ENCODE measurements around the gene MED25. TPM values are rescaled to one million over a fixed set of nuclear protein-coding genes. Genes with fewer than 3 reads are reported as not detected.

Gene MED25
- total RNA-seq (2012; rRNA removed) (4.7 and 5.3 TPM in 2 replicates), polyA plus RNA-seq (2012; rRNA removed) (37.0 and 38.5 TPM in 2 replicates), Bru-seq, nascent RNA (percentile 59 among the genes with signal in this experiment), BruChase-seq, experiment 1, labeled RNA remaining after a 6-hour chase (percentile 75 among the genes with signal in this experiment), BruChase-seq, experiment 2, labeled RNA remaining after a 2-hour chase (percentile 74 among the genes with signal in this experiment)
- 20.7 and 33.0 TPM in 2 replicates for polyA plus RNA-seq (2012; cell fraction: cytosol; rRNA removed)
- polyA plus RNA-seq (2012; cell fraction: nucleus; rRNA removed; ENCODE audit: low replicate concordance): 77.0 and 95.3 TPM in 2 replicates
- long read RNA-seq, partial matches to known transcripts: 18 of 25 reads
- long read RNA-seq, other reads (novel, unspliced or antisense): 5 of 25 reads

DNA sequence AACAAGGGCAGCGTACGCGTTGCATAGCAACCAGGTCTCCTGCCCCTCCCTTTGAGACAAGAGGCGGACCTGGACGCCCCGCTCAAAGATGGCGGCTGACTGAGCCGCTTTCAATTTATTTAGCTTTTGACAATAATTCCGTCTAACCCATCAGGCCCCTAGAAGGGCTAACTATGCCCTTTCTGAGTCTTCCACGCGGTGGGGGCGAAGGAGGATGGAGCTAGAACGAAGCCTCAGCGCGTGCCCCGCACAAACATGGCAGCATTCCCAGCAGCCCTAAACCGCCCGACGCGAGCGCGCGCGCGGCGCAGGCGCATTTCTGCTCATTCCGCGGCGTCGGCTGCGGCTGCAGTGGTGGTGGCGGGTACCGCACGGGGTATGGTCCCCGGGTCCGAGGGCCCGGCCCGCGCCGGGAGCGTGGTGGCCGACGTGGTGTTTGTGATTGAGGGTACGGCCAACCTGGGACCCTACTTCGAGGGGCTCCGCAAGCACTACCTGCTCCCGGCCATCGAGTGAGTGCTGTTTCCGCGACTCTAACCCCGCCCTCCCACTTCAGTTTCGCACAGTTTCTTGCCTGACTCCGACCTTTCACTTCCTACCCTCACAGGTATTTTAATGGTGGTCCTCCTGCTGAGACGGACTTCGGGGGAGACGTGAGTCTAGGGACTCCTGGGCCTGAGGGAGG, at the start of gene MED25:
Gene MED25 (plus strand): TSS at position 326 of the 685 bp plus-strand sequence. CDS start 53 bp downstream, at position 379.
- H2AK5ac ChIP-seq (ENCODE audit: low read depth, low read length): peak within 1 kb of the TSS; percentile 87
- H3K4me2 ChIP-seq (ENCODE audit: low read depth, low read length): peak within 1 kb of the TSS; percentile 65
- peak within 1 kb of the TSS; percentile 96 for H3K4ac ChIP-seq (ENCODE audit: low read depth, low read length)
- peaks cover 2% of the 10 kb centered on the region for H3K36me3 ChIP-seq (ENCODE audit: control insufficient read depth, insufficient read depth, low read length)
- DNase-seq: peak; percentile 76
- H3K14ac ChIP-seq (replicated peaks; ENCODE audit: low read depth, low read length): peak within 1 kb of the TSS; percentile 98
- intact Hi-C loops (cut with micrococcal nuclease) (loop anchor here (2.0 to 10.0 kb wide), 2 partner anchors 31 to 103 kb away; no protein-coding TSS in a partner anchor), dilution Hi-C loops (cut with HindIII; ENCODE audit: low sequenced_read_pairs, unreplicated experiment) (no loop called here), in situ Hi-C loops (cut with MboI; ENCODE audit: low sequenced_read_pairs) (no loop called here)
- H3K9me3 ChIP-seq (ENCODE audit: control insufficient read depth, insufficient read depth, low read length): no peaks in the 10 kb centered on the region
- H4K91ac ChIP-seq (ENCODE audit: insufficient read depth, low read depth, low read length): peak within 1 kb of the TSS; percentile 96
- peaks cover 15 to 37% of the 10 kb centered on the region in 2 experiments for H3K79me1 ChIP-seq (ENCODE audit: low read depth in 1 of 2, low read length in 2 of 2)
- H3K27me3 ChIP-seq (ENCODE audit: control insufficient read depth, insufficient read depth, low read length): no peaks in the 10 kb centered on the region
- H3K18ac ChIP-seq (ENCODE audit: low read depth, low read length): peak within 1 kb of the TSS; percentile 93
- ChIA-PET POLR2A (ENCODE audit: unreplicated experiment) (no interaction called here), CTCF (no interaction called here)
- H2AFZ ChIP-seq (replicated peaks; ENCODE audit: low read length, poor library complexity): peak within 1 kb of the TSS; percentile 99
- H3K9ac ChIP-seq (ENCODE audit: low read depth, low read length): peak within 1 kb of the TSS; percentile 86
- H3K27ac ChIP-seq (ENCODE audit: insufficient read depth, low read length): peak within 1 kb of the TSS; percentile 84
- peak within 1 kb of the TSS; percentile 92; the same call in 1 of the 2 replicates for H2BK20ac ChIP-seq (ENCODE audit: low read depth, low read length)
- peak within 1 kb of the TSS; percentile 95 for H3K23ac ChIP-seq (ENCODE audit: low read depth, low read length)
- peak; percentile 76 for ATAC-seq (ENCODE audit: low read depth)
- no TSS peak for BruUV-seq (replicated peaks)
- 0 out of 2 replicates have a peak, but pooled peaks cover 7% of the 10 kb centered on the region for H4K20me1 ChIP-seq (ENCODE audit: insufficient read depth, low read length)
- H4K8ac ChIP-seq (ENCODE audit: low read depth in 2 of 2, low read length in 2 of 2): peak within 1 kb of the TSS; percentile 54 to 99
- H4K5ac ChIP-seq (ENCODE audit: low read depth, low read length): peak within 1 kb of the TSS; percentile 73
- 0% methylated on average over 8 of the region's 57 CpGs; no CpG with 5 or more reads in 1 of the 2 experiments for WGBS, 2 experiments (ENCODE audit: extremely low coverage in 2 of 2, insufficient read length in 1 of 2)
- H2BK15ac ChIP-seq (ENCODE audit: low read depth, low read length): peak within 1 kb of the TSS; percentile 78; the same call in 1 of the 3 replicates
- peak within 1 kb of the TSS; percentile 93 for H2AK9ac ChIP-seq (replicated peaks; ENCODE audit: low read depth, low read length, poor library complexity)
- no peak for TF ChIP-seq CEBPB (IDR thresholded peaks at IDR 0.05; ENCODE audit: low read depth, low read length)
- TF ChIP-seq MAZ (IDR thresholded peaks at IDR 0.05; ENCODE audit: borderline replicate concordance, low read depth, low read length): peak; percentile 63; the same call in 1 of the 2 replicates
- no peak for TF ChIP-seq CHD1 (IDR thresholded peaks at IDR 0.05; ENCODE audit: low read depth, low read length)
- peak; percentile 63; the same call in 1 of the 2 replicates for TF ChIP-seq MXI1 (IDR thresholded peaks at IDR 0.05; ENCODE audit: borderline replicate concordance, low read depth, low read length)
- peak within 1 kb of the TSS; percentile 94 for H2BK5ac ChIP-seq (ENCODE audit: low read depth, low read length, poor library complexity, severe bottlenecking)
- peaks cover 6% of the 10 kb centered on the region for H3K4me1 ChIP-seq (ENCODE audit: control insufficient read depth, insufficient read depth, low read length)
- H3K4me3 ChIP-seq (ENCODE audit: insufficient read depth, low read depth, low read length): peak within 1 kb of the TSS; percentile 68
- peak within 1 kb of the TSS; percentile 92 for H2BK120ac ChIP-seq (ENCODE audit: low read depth, low read length)
- peak within 1 kb of the TSS; percentile 79 for H3K56ac ChIP-seq (ENCODE audit: extremely low read depth, insufficient read depth, low read length)
- peaks cover 6% of the 10 kb centered on the region for H3K9me1 ChIP-seq (ENCODE audit: insufficient read depth, low read length)

All from IMR-90 (cell line).